Measurements from ENCODE around the gene PDE6C. TPM values are rescaled to one million over a fixed set of nuclear protein-coding genes. Genes with fewer than 3 reads are reported as not detected.

Gene PDE6C
- total RNA-seq, 2 experiments from 2014 or later = 0.03 to 0.13 TPM

- Histone ChIP-seq H3K79me2 (ENCODE audit: insufficient read depth, low read depth, low read length) (no peaks in the 10 kb centered on the region), H3K9me2 (ENCODE audit: insufficient read depth, low read length) (no peaks in the 10 kb centered on the region), H3K36me3 (ENCODE audit: insufficient read depth, low read length) (peaks cover 90% of the 10 kb centered on the region), H3K9me3 (ENCODE audit: low read length) (no peaks in the 10 kb centered on the region), H4K20me1 (ENCODE audit: insufficient read depth, low read length) (no peaks in the 10 kb centered on the region), H2AFZ (ENCODE audit: low read length) (no peak overlapping the region), H3K4me3 (ENCODE audit: low read depth, low read length, poor library complexity, severe bottlenecking) (no peak overlapping the region), H3K4me2 (ENCODE audit: low read length) (no peak overlapping the region), H3K27ac (ENCODE audit: low read depth, low read length, poor library complexity, severe bottlenecking) (no peak overlapping the region), H3K4me1 (ENCODE audit: insufficient read depth, low read length, poor library complexity, severe bottlenecking) (no peaks in the 10 kb centered on the region)
- ChIA-PET POLR2A (interaction anchor here (0.6 to 1.3 kb wide), 3 partner anchors 8 to 12 kb away, joined by 3 to 4 read pairs (median 4); no protein-coding TSS in a partner anchor), CTCF (ENCODE audit: unreplicated experiment) (interaction anchor here (0.6 kb wide), 1 partner anchor 116 kb away, joined by 4 read pairs; no protein-coding TSS in a partner anchor)
- no TSS peak for BruUV-seq (replicated peaks)
- intact Hi-C loops (cut with micrococcal nuclease; ENCODE audit: unreplicated experiment) = no loop called here
- no peak for DNase-seq (ENCODE audit: low spot score)
- TF ChIP-seq EZH2phosphoT487 (IDR thresholded peaks at IDR 0.05; ENCODE audit: borderline replicate concordance, low read depth, low read length) (no peak), CTCF (conservative IDR thresholded peaks at IDR 0.05; ENCODE audit: low read length) (no peak)
These were observed 58.7 kb downstream of the PDE6C start for GRCh38 chr10:93671042-93671441.

- DNase-seq (ENCODE audit: low spot score) = no peak
- POLR2A ChIA-PET = interaction anchor here (1.0 kb wide), 1 partner anchor 11 kb away, joined by 4 read pairs; no protein-coding TSS in a partner anchor
- Histone ChIP-seq H3K9me2 (ENCODE audit: insufficient read depth, low read length) (no peaks in the 10 kb centered on the region), H4K20me1 (ENCODE audit: insufficient read depth, low read length) (no peaks in the 10 kb centered on the region), H2AFZ (ENCODE audit: low read length) (no peak overlapping the region), H3K4me3 (ENCODE audit: low read depth, low read length, poor library complexity, severe bottlenecking) (no peak overlapping the region), H3K27ac (ENCODE audit: low read depth, low read length, poor library complexity, severe bottlenecking) (no peak overlapping the region), H3K4me1 (ENCODE audit: insufficient read depth, low read length, poor library complexity, severe bottlenecking) (peaks cover 2% of the 10 kb centered on the region), H3K79me2 (ENCODE audit: insufficient read depth, low read depth, low read length) (no peaks in the 10 kb centered on the region), H3K36me3 (ENCODE audit: insufficient read depth, low read length) (peaks cover 92% of the 10 kb centered on the region), H3K4me2 (ENCODE audit: low read length) (no peak overlapping the region), H3K9me3 (ENCODE audit: low read length) (no peaks in the 10 kb centered on the region)
- intact Hi-C loops (cut with micrococcal nuclease; ENCODE audit: unreplicated experiment) = no loop called here
- CTCF ChIA-PET (ENCODE audit: unreplicated experiment) = no interaction called here
- no TSS peak for BruUV-seq (replicated peaks)
- TF ChIP-seq CTCF (conservative IDR thresholded peaks at IDR 0.05; ENCODE audit: low read length) = no peak
- TF ChIP-seq EZH2phosphoT487 (IDR thresholded peaks at IDR 0.05; ENCODE audit: borderline replicate concordance, low read depth, low read length) = no peak
These were observed 59.8 kb downstream of the PDE6C start for GRCh38 chr10:93672022-93672678.

GRCh38 chr10:93672890-93673289 lies 60.6 kb downstream of the PDE6C start:
- no peak for DNase-seq (ENCODE audit: low spot score)
- no peak overlapping the region for H3K4me2 ChIP-seq (ENCODE audit: low read length)
- no peak overlapping the region for H3K27ac ChIP-seq (ENCODE audit: low read depth, low read length, poor library complexity, severe bottlenecking)
- TF ChIP-seq CTCF (conservative IDR thresholded peaks at IDR 0.05; ENCODE audit: low read length) (no peak), EZH2phosphoT487 (IDR thresholded peaks at IDR 0.05; ENCODE audit: borderline replicate concordance, low read depth, low read length) (no peak)
- H3K79me2 ChIP-seq (ENCODE audit: insufficient read depth, low read depth, low read length) = no peaks in the 10 kb centered on the region
- H4K20me1 ChIP-seq (ENCODE audit: insufficient read depth, low read length) = no peaks in the 10 kb centered on the region
- intact Hi-C loops (cut with micrococcal nuclease; ENCODE audit: unreplicated experiment) = no loop called here
- no peaks in the 10 kb centered on the region for H3K9me3 ChIP-seq (ENCODE audit: low read length)
- H3K4me3 ChIP-seq (ENCODE audit: low read depth, low read length, poor library complexity, severe bottlenecking) = no peak overlapping the region
- ChIA-PET CTCF (ENCODE audit: unreplicated experiment) (no interaction called here), POLR2A (no interaction called here)
- H3K4me1 ChIP-seq (ENCODE audit: insufficient read depth, low read length, poor library complexity, severe bottlenecking) = peaks cover 9% of the 10 kb centered on the region
- H3K9me2 ChIP-seq (ENCODE audit: insufficient read depth, low read length) = no peaks in the 10 kb centered on the region
- peaks cover 92% of the 10 kb centered on the region for H3K36me3 ChIP-seq (ENCODE audit: insufficient read depth, low read length)
- BruUV-seq (replicated peaks) = no TSS peak
- no peak overlapping the region for H2AFZ ChIP-seq (ENCODE audit: low read length)
